Right lobe of liver (tissue), 6 donors: ENCODE data around the gene SLC6A19. TPM values are rescaled to one million over a fixed set of nuclear protein-coding genes. Genes with fewer than 3 reads are reported as not detected.

Experiments
- ATAC-seq, 4 donors: fragments of 200-7000 bp; cut with Tn5 transposase; one replicate each; pipeline ENCODE4 v1.9.1; 2020; ENCODE audit warnings: mild to moderate bottlenecking in 4 of 4, moderate library complexity in 4 of 4
- DNase-seq, 3 donors: peaks; one replicate each; pipeline ENCODE4 v3.0.0-alpha.2; 2020
- H3K27ac ChIP-seq, 3 donors: fragments of 200-600 bp; one replicate each; pipeline ENCODE4 v1.8.0; 2022
- H3K27me3 ChIP-seq, 2 donors: fragments of 200-600 bp; one replicate each; pipeline ENCODE4 v1.8.0; 2022
- H3K36me3 ChIP-seq, 4 donors: fragments of 200-600 bp; sonication (generic) in 1 of 4; one replicate each; pipeline versions ENCODE4 v1.5.1 to v1.8.0; 2017 to 2022; ENCODE audit warnings: control low read depth in 1 of 4
- H3K4me1 ChIP-seq, 4 donors: fragments of 200-600 bp; sonication (generic) in 1 of 4; one replicate each; pipeline versions ENCODE4 v1.5.1 to v1.8.0; 2017 to 2022; ENCODE audit warnings: control low read depth in 1 of 4
- H3K4me3 ChIP-seq, 3 donors: fragments of 200-600 bp; one replicate each; pipeline ENCODE4 v1.8.0; 2022
- H3K9me3 ChIP-seq, 4 donors: fragments of 200-600 bp; sonication (generic) in 1 of 4; one replicate each; pipeline versions ENCODE4 v1.5.1 to v1.8.0; 2017 to 2022; ENCODE audit warnings: control low read depth in 1 of 4
- POLR2A ChIP-seq: fragments of 450-650 bp; IDR thresholded peaks from one replicate; pipeline ENCODE4 v1.6.1; 2017; ENCODE audit warnings: antibody characterized with exemption, mild to moderate bottlenecking
- WGBS: methylation state at CpG from one replicate; pipeline ENCODE4 v1.1.6; 2018; ENCODE audit warnings: low coverage, low lambda C conversion rate; ENCODE audit not compliant: insufficient coverage; ENCODE audit errors: missing lambda C conversion rate; 5-methylcytosine and 5-hydroxymethylcytosine counted together
- intact Hi-C, 2 donors: fragments of 100-400 bp; cut with DNase I; formaldehyde crosslinking; loops; one replicate each; pipeline versions ENCODE4 v1.11.2 to v1.14.1; 2022
- total RNA-seq, 6 experiments: library from RNA; depleted of rRNA in 2 of 6; stranded (reverse); fragments of >200 nt in 2 of 6; fragmentation: NEBNext Ultra II Directional in 3 of 6; extraction: Animal tissue kit (Norgen Biotek cat#: 25700) in 3 of 6; gene quantifications; one replicate each; pipeline versions ENCODE4 v1.1.0 to v1.2.4, GENCODE V29; 2016 to 2023
- TF ChIP-seq, protein P1 (sequence below), 4 donors: fragments of 200-600 bp in 3 of 4; fragments of 450-650 bp in 1 of 4; IDR thresholded peaks; one replicate each; pipeline versions ENCODE4 v1.5.1 to v1.8.0; 2016 to 2022; ENCODE audit warnings: antibody characterized with exemption in 4 of 4, mild to moderate bottlenecking in 2 of 4
- donor health status: DM: no; HTN: yes; CAD: no.
- donor health status: DM: no; HTN: no; CAD: no.
- donor health status: DM: no; HTN: no; CAD: no.
- donor health status: DM: no; HTN: yes; CAD: no.
- donor health status: DM: no; HTN: yes; CAD: no.

The SLC6A19 gene
- total RNA-seq, 6 experiments from 2014 or later: 0.12 to 0.93 (median 0.41) TPM

DNA sequence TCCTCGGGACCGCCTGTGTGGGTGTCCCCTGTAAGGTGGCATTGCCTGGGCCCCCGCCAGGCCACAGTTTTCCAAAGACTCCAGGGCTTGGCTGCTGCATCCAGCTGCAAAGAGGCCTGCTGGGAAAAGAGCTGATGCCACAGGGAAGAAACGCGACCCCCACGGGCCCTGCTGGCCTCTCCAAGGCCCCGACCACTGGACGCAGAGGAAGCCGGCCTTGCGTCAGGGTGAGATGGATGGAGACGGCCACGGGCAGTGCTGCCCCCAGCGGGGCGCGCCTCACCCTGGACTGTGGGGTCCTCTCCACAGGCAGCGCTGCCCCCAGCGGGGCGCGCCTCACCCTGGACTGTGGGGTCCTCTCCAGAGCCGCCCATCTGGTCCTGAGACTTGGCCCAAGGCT lies 21.3 kb upstream of the SLC6A19 start:
- Histone ChIP-seq H3K27ac (no peak overlapping the region), H3K9me3 (no peaks in the 10 kb centered on the region), H3K4me3 (no peak overlapping the region), H3K4me1 (peaks cover 0 to 43% (median 19%) of the 10 kb centered on the region in 4 donors), H3K27me3 (no peaks in the 10 kb centered on the region), H3K36me3 (no peaks in the 10 kb centered on the region)
- intact Hi-C loops: loop anchor here (5.0 to 10.0 kb wide), 2 partner anchors 155 to 157 kb away; no protein-coding TSS in a partner anchor
- TF ChIP-seq, protein P1, sequence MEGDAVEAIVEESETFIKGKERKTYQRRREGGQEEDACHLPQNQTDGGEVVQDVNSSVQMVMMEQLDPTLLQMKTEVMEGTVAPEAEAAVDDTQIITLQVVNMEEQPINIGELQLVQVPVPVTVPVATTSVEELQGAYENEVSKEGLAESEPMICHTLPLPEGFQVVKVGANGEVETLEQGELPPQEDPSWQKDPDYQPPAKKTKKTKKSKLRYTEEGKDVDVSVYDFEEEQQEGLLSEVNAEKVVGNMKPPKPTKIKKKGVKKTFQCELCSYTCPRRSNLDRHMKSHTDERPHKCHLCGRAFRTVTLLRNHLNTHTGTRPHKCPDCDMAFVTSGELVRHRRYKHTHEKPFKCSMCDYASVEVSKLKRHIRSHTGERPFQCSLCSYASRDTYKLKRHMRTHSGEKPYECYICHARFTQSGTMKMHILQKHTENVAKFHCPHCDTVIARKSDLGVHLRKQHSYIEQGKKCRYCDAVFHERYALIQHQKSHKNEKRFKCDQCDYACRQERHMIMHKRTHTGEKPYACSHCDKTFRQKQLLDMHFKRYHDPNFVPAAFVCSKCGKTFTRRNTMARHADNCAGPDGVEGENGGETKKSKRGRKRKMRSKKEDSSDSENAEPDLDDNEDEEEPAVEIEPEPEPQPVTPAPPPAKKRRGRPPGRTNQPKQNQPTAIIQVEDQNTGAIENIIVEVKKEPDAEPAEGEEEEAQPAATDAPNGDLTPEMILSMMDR (IDR thresholded peaks at IDR 0.05): no peak
- no peak for TF ChIP-seq POLR2A
- DNase-seq: no peak
- no peak for ATAC-seq
- no CpG with 5 or more reads among the region's 20 CpGs for WGBS

DNA sequence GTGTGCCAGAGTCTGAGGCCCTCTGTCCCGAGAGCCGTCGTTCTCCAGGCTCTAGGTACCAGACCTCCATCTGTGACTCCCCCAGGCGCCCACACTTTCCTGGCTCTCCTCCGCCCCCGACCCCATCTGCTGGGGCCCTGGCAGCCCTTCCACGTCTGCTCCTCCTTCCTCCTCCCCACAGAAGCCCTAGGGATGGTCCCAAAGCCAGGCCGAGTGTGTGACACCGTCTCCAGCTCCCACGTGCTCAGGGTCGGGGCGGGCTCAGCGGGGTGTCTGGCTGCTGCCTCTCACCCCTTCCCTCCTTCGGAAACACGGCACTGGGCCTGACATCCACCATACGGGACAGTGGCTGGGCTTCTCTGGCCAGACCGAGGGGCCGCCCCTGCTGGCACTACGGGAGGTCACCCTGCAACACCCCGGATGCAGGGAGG lies 20.5 kb upstream of the SLC6A19 start:
- Histone ChIP-seq H3K9me3 (no peaks in the 10 kb centered on the region), H3K27ac (peak overlapping the region in 2 of 3 donors; percentile 82 to 95), H3K4me1 (peaks cover 0 to 48% (median 22%) of the 10 kb centered on the region in 4 donors), H3K4me3 (no peak overlapping the region), H3K36me3 (no peaks in the 10 kb centered on the region), H3K27me3 (no peaks in the 10 kb centered on the region)
- no CpG with 5 or more reads among the region's 20 CpGs for WGBS
- peak in 1 of 3 donors; percentile 57 for DNase-seq
- no peak for ATAC-seq
- intact Hi-C loops: loop anchor here (5.0 to 10.0 kb wide), 2 partner anchors 154 to 156 kb away; no protein-coding TSS in a partner anchor
- TF ChIP-seq, protein P1 (IDR thresholded peaks at IDR 0.05): no peak
- TF ChIP-seq POLR2A: no peak

DNA sequence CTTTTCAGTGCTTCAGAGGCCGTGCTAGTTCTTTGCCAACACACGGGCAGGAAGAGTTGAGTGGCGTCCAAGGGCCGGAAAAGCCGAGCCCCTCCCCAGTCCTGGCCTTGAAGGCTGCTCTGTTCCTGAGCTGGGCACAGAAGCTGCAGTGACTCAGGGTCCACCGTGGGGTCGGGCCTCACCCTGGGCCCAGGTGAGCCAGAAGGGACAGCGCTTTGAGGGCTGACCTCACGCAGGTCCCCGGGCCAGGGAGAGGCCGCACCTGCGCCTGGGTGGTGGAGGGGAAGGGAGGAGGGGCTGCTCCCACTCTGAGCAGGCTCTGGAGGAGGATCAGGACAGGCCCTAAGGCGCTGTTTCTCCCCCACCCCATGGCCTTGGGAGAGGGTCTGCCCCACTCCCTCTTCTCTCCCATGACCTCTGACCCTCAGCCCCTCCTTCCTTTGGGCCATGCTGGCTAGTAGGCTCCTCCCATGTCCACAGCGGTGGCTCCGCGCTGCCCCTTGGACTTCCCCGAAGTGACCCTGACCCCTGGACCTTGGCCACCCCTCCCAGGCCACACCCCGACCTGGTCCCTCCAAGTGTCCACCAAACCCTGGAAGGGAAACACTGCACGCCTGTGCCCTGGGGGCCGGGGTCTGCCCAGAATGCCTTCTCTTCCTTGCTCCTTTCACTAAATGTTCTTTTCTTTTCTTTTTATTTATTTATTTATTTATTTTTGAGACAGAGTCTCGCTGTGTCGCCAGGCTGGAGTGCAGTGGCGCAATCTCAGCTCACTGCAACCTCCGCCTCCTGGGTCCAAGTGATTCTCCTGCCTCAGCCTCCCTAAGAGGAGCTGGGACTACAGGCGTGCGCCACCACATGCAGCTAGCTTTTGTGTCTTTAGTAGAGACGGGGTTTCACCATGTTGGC lies 19.7 kb upstream of the SLC6A19 start:
- Histone ChIP-seq H3K4me1 (peaks cover 0 to 56% (median 26%) of the 10 kb centered on the region in 4 donors), H3K9me3 (no peaks in the 10 kb centered on the region), H3K27ac (peak overlapping the region; percentile 56 to 95 (median 82)), H3K27me3 (no peaks in the 10 kb centered on the region), H3K4me3 (peak overlapping the region; percentile 30 to 57 (median 49)), H3K36me3 (no peaks in the 10 kb centered on the region)
- WGBS: 29% methylated on average over 7 of the region's 27 CpGs
- DNase-seq (peak; percentile 81 to 93 (median 93)), ATAC-seq (peak; percentile 56 to 74 (median 66))
- TF ChIP-seq, protein P1 (IDR thresholded peaks at IDR 0.05): no peak
- no peak for TF ChIP-seq POLR2A
- intact Hi-C loops: loop anchor here (5.0 to 10.0 kb wide), 2 partner anchors 153 to 156 kb away; no protein-coding TSS in a partner anchor

DNA sequence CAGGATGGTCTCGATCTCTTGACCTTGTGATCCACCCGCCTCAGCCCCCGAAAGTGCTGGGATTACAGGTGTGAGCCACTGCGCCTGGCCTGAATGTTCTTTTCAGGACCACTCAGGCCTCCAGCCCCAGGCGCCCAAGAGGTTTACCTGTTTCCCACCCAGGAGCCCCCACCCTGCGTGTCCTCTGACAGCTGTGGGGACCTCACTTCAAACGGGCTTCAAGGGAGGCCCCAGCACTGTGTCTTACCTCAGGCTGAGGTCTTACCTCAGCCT lies 19.1 kb upstream of the SLC6A19 start:
- Histone ChIP-seq H3K36me3 (no peaks in the 10 kb centered on the region), H3K9me3 (no peaks in the 10 kb centered on the region), H3K27ac (peak overlapping the region; percentile 56 to 95 (median 82)), H3K27me3 (no peaks in the 10 kb centered on the region), H3K4me3 (peak overlapping the region; percentile 30 to 57 (median 49)), H3K4me1 (peaks cover 0 to 58% (median 27%) of the 10 kb centered on the region in 4 donors)
- intact Hi-C loops: loop anchor here (5.0 to 10.0 kb wide), 2 partner anchors 153 to 155 kb away; no protein-coding TSS in a partner anchor
- TF ChIP-seq, protein P1 (IDR thresholded peaks at IDR 0.05): no peak
- no peak for ATAC-seq
- 66% methylated on average over 6 of the region's 7 CpGs for WGBS
- peak in 1 of 3 donors; percentile 47 for DNase-seq
